Measurements from ENCODE around the gene AEBP2.
"Not testable (repeated sequence)": the region's sequence is repeated elsewhere in the genome, so short reads cannot be mapped to it uniquely, and the experiment has no call there.

The AEBP2 gene

GRCh38 chr12:19439059-19440018, at the start of gene AEBP2:
Gene AEBP2, plus strand, starts transcription at chr12:19439492. Its CDS starts 208 bp downstream, at chr12:19439700.
- DNase-seq, result peak; percentile 91

GRCh38 chr12:19390051-19390598, 49.2 kb upstream of the AEBP2 start:
- DNase-seq, result no peak

- not testable (repeated sequence) for DNase-seq
Measured at GRCh38 chr12:19392644-19393043, 46.6 kb upstream of the AEBP2 start.

- DNase-seq, result no peak
Measured at GRCh38 chr12:19394385-19394784, 44.9 kb upstream of the AEBP2 start.

GRCh38 chr12:19397534-19397933, 41.8 kb upstream of the AEBP2 start:
- DNase-seq, result no peak

- no peak for DNase-seq
Measured at GRCh38 chr12:19398376-19399363, 40.6 kb upstream of the AEBP2 start.

GRCh38 chr12:19400649-19401285, 38.5 kb upstream of the AEBP2 start:
- not testable (repeated sequence) for DNase-seq

- DNase-seq, result no peak
Measured at GRCh38 chr12:19402211-19402610, 37.1 kb upstream of the AEBP2 start.

- DNase-seq, result no peak
Measured at GRCh38 chr12:19402743-19403431, 36.4 kb upstream of the AEBP2 start.

GRCh38 chr12:19404242-19404880, 34.9 kb upstream of the AEBP2 start:
- DNase-seq, result no peak

- DNase-seq, result no peak
Measured at GRCh38 chr12:19409376-19409775, 29.9 kb upstream of the AEBP2 start.

- DNase-seq, result no peak
Measured at GRCh38 chr12:19410211-19410610, 29.1 kb upstream of the AEBP2 start.

- no peak for DNase-seq
Measured at GRCh38 chr12:19410629-19411185, 28.6 kb upstream of the AEBP2 start.

GRCh38 chr12:19411234-19412204, 27.8 kb upstream of the AEBP2 start:
- DNase-seq, result no peak

GRCh38 chr12:19412844-19413243, 26.4 kb upstream of the AEBP2 start:
- DNase-seq, result no peak

GRCh38 chr12:19413582-19413981, 25.7 kb upstream of the AEBP2 start:
- DNase-seq, result not testable (repeated sequence)

- no peak for DNase-seq
Measured at GRCh38 chr12:19415563-19415962, 23.7 kb upstream of the AEBP2 start.

- DNase-seq, result no peak
Measured at GRCh38 chr12:19419086-19419485, 20.2 kb upstream of the AEBP2 start.

GRCh38 chr12:19421503-19422282, 17.6 kb upstream of the AEBP2 start:
- DNase-seq, result no peak

Measured in suppressor macrophage treated with lipopolysaccharide for 4 hours (primary cell).